A673 (cell line): Measurements from ENCODE around the gene KCNH3.

Experiments used
- EZH2 ChIP-seq: fragments of 200-600 bp; sonication (generic); IDR thresholded peaks from 2 replicates; pipeline ENCODE4 v1.6.1; 2017; ENCODE audit warnings: borderline replicate concordance, low read depth, mild to moderate bottlenecking, mixed read lengths, antibody characterized with exemption, low read length; ENCODE audit not compliant: poor library complexity, severe bottlenecking
- TF ChIP-seq, protein P1 (sequence below): fragments of 300-800, 200-600 bp; sonication (generic); conservative IDR thresholded peaks from 2 replicates; pipeline ENCODE4 v1.5.1; 2017; ENCODE audit warnings: low read depth, mild to moderate bottlenecking, antibody characterized with exemption, low read length, moderate library complexity, mixed read lengths

GRCh38 chr12:49527361-49528130, 11.3 kb upstream of the KCNH3 start:
- TF ChIP-seq, protein P1, sequence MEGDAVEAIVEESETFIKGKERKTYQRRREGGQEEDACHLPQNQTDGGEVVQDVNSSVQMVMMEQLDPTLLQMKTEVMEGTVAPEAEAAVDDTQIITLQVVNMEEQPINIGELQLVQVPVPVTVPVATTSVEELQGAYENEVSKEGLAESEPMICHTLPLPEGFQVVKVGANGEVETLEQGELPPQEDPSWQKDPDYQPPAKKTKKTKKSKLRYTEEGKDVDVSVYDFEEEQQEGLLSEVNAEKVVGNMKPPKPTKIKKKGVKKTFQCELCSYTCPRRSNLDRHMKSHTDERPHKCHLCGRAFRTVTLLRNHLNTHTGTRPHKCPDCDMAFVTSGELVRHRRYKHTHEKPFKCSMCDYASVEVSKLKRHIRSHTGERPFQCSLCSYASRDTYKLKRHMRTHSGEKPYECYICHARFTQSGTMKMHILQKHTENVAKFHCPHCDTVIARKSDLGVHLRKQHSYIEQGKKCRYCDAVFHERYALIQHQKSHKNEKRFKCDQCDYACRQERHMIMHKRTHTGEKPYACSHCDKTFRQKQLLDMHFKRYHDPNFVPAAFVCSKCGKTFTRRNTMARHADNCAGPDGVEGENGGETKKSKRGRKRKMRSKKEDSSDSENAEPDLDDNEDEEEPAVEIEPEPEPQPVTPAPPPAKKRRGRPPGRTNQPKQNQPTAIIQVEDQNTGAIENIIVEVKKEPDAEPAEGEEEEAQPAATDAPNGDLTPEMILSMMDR: no peak
- no peak for TF ChIP-seq EZH2
